BLaER1 treated with 17β-estradiol and CSF1 and Interleukin-3, amounts not matched to agents 10 nM and 100 nM (cell line): Measurements from ENCODE around the gene PLA2G4B.

ENCODE experiments used
- H3K27ac ChIP-seq, 11 experiments: shearing (Covaris generic); formaldehyde crosslinking; 2 replicates each; pipeline ENCODE4 v1.8.1; 2022
- H3K27me3 ChIP-seq, 11 experiments: shearing (Covaris generic); formaldehyde crosslinking; 2 replicates each; pipeline ENCODE4 v1.8.1; 2022
- H3K36me3 ChIP-seq, 11 experiments: shearing (Covaris generic); formaldehyde crosslinking; 2 replicates each; pipeline ENCODE4 v1.8.1; 2022
- H3K4me1 ChIP-seq, 10 experiments: shearing (Covaris generic); formaldehyde crosslinking; 2 replicates each; pipeline ENCODE4 v1.8.1; 2022
- H3K4me2 ChIP-seq, 11 experiments: shearing (Covaris generic); formaldehyde crosslinking; 2 replicates each; pipeline ENCODE4 v1.8.1; 2022
- H3K4me3 ChIP-seq, 10 experiments: shearing (Covaris generic); formaldehyde crosslinking; 2 replicates each; pipeline ENCODE4 v1.8.1; 2022
- H3K9ac ChIP-seq, 11 experiments: shearing (Covaris generic); formaldehyde crosslinking; 2 replicates each; pipeline ENCODE4 v1.8.1; 2022
- H3K9me3 ChIP-seq, 11 experiments: shearing (Covaris generic); formaldehyde crosslinking; replicated peaks in 1 of 11; 2 replicates each; pipeline ENCODE4 v1.8.1; 2022
- H4K20me1 ChIP-seq, 11 experiments: shearing (Covaris generic); formaldehyde crosslinking; 2 replicates each; pipeline ENCODE4 v1.8.1; 2022
- Cebpa-rat ChIP-seq, 11 experiments: shearing (Covaris generic); IDR thresholded peaks; 2 replicates each; pipeline ENCODE4 v1.8.1; 2022

The PLA2G4B gene

DNA sequence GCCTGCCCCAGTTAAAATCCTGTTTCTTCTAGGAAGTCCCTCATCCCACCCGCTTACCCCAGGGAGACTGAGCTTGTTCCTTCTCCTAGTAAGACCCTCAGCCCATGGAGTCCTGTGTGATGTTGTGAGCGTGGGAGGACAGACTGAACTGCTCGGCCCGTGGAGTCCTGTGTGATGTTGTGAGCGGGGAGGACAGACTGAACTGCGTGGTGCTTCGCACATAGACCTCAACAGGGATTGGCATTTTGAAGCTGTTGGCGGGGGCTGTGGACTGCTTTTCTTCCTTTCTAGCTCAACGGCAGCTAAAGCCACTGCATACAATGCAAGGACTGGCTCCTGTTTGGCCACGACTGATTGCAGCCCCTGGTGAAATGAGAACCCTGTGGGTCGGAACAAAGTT is 56.8 kb downstream of the PLA2G4B start:
- peak overlapping the region in 9 of 11 experiments; percentile 25 to 69 (median 62); a peak in 15 of 22 replicates for H3K9ac ChIP-seq
- H4K20me1 ChIP-seq: peaks cover 0 to 7% (median 0%) of the 10 kb centered on the region in 11 experiments; a peak in 2 of 22 replicates
- H3K4me3 ChIP-seq: no peak overlapping the region; a peak in 2 of 20 replicates
- H3K4me1 ChIP-seq: peaks cover 35 to 93% (median 90%) of the 10 kb centered on the region in 10 experiments
- H3K9me3 ChIP-seq: no peaks in the 10 kb centered on the region
- peak overlapping the region in 9 of 11 experiments; percentile 89 to 97 (median 94); a peak in 18 of 22 replicates for H3K4me2 ChIP-seq
- peak overlapping the region in 9 of 11 experiments; percentile 57 to 79 (median 72); a peak in 17 of 22 replicates for H3K27ac ChIP-seq
- peaks cover 0 to 34% (median 2%) of the 10 kb centered on the region in 11 experiments; a peak in 11 of 22 replicates for H3K36me3 ChIP-seq
- no peak for TF ChIP-seq Cebpa-rat (IDR thresholded peaks at IDR 0.05)
- H3K27me3 ChIP-seq: no peaks in the 10 kb centered on the region

- Histone ChIP-seq H3K4me2 (peak overlapping the region in 7 of 11 experiments; percentile 40 to 97 (median 55); a peak in 6 of 22 replicates), H3K27me3 (no peaks in the 10 kb centered on the region), H4K20me1 (peaks cover 0 to 8% (median 0%) of the 10 kb centered on the region in 11 experiments; a peak in 2 of 22 replicates), H3K4me1 (peaks cover 39 to 97% (median 93%) of the 10 kb centered on the region in 10 experiments), H3K27ac (peak overlapping the region in 3 of 11 experiments; percentile 72 to 79 (median 78); a peak in 5 of 22 replicates), H3K36me3 (peaks cover 0 to 38% (median 5%) of the 10 kb centered on the region in 11 experiments; a peak in 11 of 22 replicates), H3K9me3 (no peaks in the 10 kb centered on the region), H3K9ac (no peak overlapping the region), H3K4me3 (no peak overlapping the region)
- no peak for TF ChIP-seq Cebpa-rat (IDR thresholded peaks at IDR 0.05)
Observed at GRCh38 chr15:41895957-41896356, 57.3 kb downstream of the PLA2G4B start.

DNA sequence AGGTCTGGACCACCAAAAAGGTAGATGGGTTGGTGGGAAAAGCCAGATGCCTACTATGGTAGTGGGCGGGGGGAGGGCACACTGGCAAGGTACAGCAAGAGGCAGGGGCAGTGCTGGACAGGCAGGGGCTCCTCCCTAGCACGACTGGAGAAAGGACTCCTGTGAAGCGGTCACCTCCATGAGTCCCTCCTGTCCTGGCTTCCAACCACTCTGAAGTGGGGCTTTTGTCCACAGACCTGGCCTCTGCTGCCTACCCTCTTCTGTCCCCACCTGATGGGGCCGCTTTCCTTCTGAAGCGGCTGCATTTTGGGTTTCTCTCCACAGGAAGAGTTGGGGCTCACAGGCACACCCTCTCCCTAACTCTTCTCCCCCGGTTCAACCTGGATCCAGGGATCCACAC is 57.9 kb downstream of the PLA2G4B start:
- TF ChIP-seq Cebpa-rat (IDR thresholded peaks at IDR 0.05): no peak
- H3K4me1 ChIP-seq: peaks cover 40 to 97% (median 93%) of the 10 kb centered on the region in 10 experiments
- H3K36me3 ChIP-seq: peaks cover 0 to 44% (median 5%) of the 10 kb centered on the region in 11 experiments; a peak in 11 of 22 replicates
- H3K9ac ChIP-seq: 0 out of 22 replicates have a peak overlapping the region, but pooled peaks of 1 of the 11 experiments have one; percentile 8
- peak overlapping the region in 9 of 11 experiments; percentile 32 to 61 (median 50); a peak in 16 of 22 replicates for H3K4me2 ChIP-seq
- H3K9me3 ChIP-seq: no peaks in the 10 kb centered on the region
- no peak overlapping the region for H3K4me3 ChIP-seq
- peak overlapping the region in 6 of 11 experiments; percentile 5 to 79 (median 32); a peak in 8 of 22 replicates for H3K27ac ChIP-seq
- H4K20me1 ChIP-seq: peaks cover 0 to 11% (median under 1%) of the 10 kb centered on the region in 11 experiments; a peak in 8 of 22 replicates
- H3K27me3 ChIP-seq: no peaks in the 10 kb centered on the region

- no peaks in the 10 kb centered on the region for H3K27me3 ChIP-seq
- H3K4me1 ChIP-seq: peaks cover 34 to 95% (median 90%) of the 10 kb centered on the region in 10 experiments
- no peak for TF ChIP-seq Cebpa-rat (IDR thresholded peaks at IDR 0.05)
- peak overlapping the region in 9 of 11 experiments; percentile 32 to 61 (median 50); a peak in 18 of 22 replicates for H3K4me2 ChIP-seq
- no peaks in the 10 kb centered on the region for H3K9me3 ChIP-seq
- H3K27ac ChIP-seq: peak overlapping the region in 5 of 11 experiments; percentile 12 to 79 (median 33); a peak in 4 of 22 replicates
- H3K4me3 ChIP-seq: no peak overlapping the region
- H4K20me1 ChIP-seq: peaks cover 0 to 19% (median 4%) of the 10 kb centered on the region in 11 experiments; a peak in 8 of 22 replicates
- peaks cover 0 to 53% (median 5%) of the 10 kb centered on the region in 11 experiments; a peak in 11 of 22 replicates for H3K36me3 ChIP-seq
- H3K9ac ChIP-seq: peak overlapping the region in 1 of 11 experiments; percentile 8; a peak in 1 of 22 replicates
Observed at GRCh38 chr15:41897363-41897799, 58.7 kb downstream of the PLA2G4B start.
